UCSD-AML1 (cell line): ENCODE results near the gene ATPAF2.
A peak's percentile ranks its signal among the peaks of the same experiment; 100 is the strongest.

Experiments used
- DNase-seq: peaks from one replicate; lab custom pipeline; 2025; ENCODE audit not compliant: unreplicated experiment; lab: John Stamatoyannopoulos, UW

ATPAF2 gene

GRCh38 chr17:18038861-18039534 lies at the start of gene ATPAF2, which contains the start of gene GID4:
ATPAF2 (minus strand) TSS chr17:18039168; CDS start chr17:18039013, 155 bp downstream.
GID4 (plus strand) TSS chr17:18039408; CDS start chr17:18039465, 57 bp downstream.
- DNase-seq: peak; percentile 100

- DNase-seq: peak; percentile 93
These were observed 48.9 kb upstream of the ATPAF2 start, which contains the start of gene DRG2 for GRCh38 chr17:18087610-18088491. DRG2 (plus strand) TSS chr17:18087948; CDS start chr17:18088024, 76 bp downstream.

- DNase-seq: no peak
These were observed 45.3 kb upstream of the ATPAF2 start for GRCh38 chr17:18084256-18084655.

- DNase-seq: no peak
These were observed 40.6 kb upstream of the ATPAF2 start for GRCh38 chr17:18079543-18079942.

- DNase-seq: no peak
These were observed 38.0 kb upstream of the ATPAF2 start for GRCh38 chr17:18076936-18077335.

- no peak for DNase-seq
These were observed 35.8 kb upstream of the ATPAF2 start for GRCh38 chr17:18074566-18075272.

GRCh38 chr17:18071751-18072150 lies 32.8 kb upstream of the ATPAF2 start:
- DNase-seq: no peak

GRCh38 chr17:18070861-18071340 lies 31.9 kb upstream of the ATPAF2 start:
- peak; percentile 48 for DNase-seq

- no peak for DNase-seq
These were observed 30.1 kb upstream of the ATPAF2 start for GRCh38 chr17:18069101-18069500.

GRCh38 chr17:18066866-18067265 lies 27.9 kb upstream of the ATPAF2 start:
- DNase-seq: no peak

GRCh38 chr17:18065546-18065945 lies 26.6 kb upstream of the ATPAF2 start:
- DNase-seq: no peak

GRCh38 chr17:18064053-18064452 lies 25.1 kb upstream of the ATPAF2 start:
- no peak for DNase-seq

GRCh38 chr17:18059283-18059682 lies 20.3 kb upstream of the ATPAF2 start:
- no peak for DNase-seq

- DNase-seq: peak; percentile 25
These were observed 17.2 kb upstream of the ATPAF2 start for GRCh38 chr17:18056214-18056613.

- no peak for DNase-seq
These were observed 16.6 kb upstream of the ATPAF2 start for GRCh38 chr17:18055597-18055996.

GRCh38 chr17:18045691-18046350 lies 6.9 kb upstream of the ATPAF2 start:
- no peak for DNase-seq

- no peak for DNase-seq
These were observed 5.6 kb upstream of the ATPAF2 start for GRCh38 chr17:18044609-18045008.

GRCh38 chr17:18043491-18043890 lies 4.5 kb upstream of the ATPAF2 start:
- no peak for DNase-seq

- no peak for DNase-seq
These were observed 4.0 kb upstream of the ATPAF2 start for GRCh38 chr17:18042983-18043382.

GRCh38 chr17:18041776-18042175 lies 2.8 kb upstream of the ATPAF2 start:
- no peak for DNase-seq
